SIG-M5 treated with dmso at 0.1 percent for 504 hours (cell line): ENCODE data around the gene ARHGEF7.

Experiments
- DNase-seq: peaks from one replicate; lab custom pipeline; 2025; ENCODE audit not compliant: unreplicated experiment; lab: John Stamatoyannopoulos, UW

ARHGEF7 gene

DNA sequence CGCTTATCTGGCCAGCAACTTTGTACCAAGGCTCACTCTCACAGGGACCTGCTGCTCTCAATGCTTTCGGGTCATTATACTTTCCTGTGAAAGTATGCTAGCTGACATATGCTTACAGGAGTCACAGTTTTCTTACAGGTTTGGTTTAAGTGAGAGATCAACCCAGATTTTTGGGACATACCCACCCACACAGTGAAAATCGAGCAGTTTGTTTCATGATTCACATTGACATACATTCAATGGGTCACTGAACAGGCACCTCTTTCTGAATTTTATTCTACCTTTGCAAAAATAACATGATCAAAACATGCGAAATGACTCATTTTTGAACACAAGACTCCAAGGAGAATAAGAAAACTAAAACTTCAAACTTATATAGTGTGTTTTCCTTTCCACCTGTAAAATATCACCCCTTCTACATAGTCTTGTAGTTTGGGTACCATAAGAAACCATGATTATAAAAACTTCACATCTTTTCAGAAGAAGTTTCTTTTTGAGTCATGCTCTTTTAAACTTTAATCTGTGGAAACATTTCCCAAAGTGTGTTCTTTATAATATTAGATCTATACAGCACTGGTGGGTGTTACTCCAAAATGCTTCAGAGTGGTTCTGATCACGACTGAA, 161.0 kb downstream of the ARHGEF7 start:
- DNase-seq: no peak

DNA sequence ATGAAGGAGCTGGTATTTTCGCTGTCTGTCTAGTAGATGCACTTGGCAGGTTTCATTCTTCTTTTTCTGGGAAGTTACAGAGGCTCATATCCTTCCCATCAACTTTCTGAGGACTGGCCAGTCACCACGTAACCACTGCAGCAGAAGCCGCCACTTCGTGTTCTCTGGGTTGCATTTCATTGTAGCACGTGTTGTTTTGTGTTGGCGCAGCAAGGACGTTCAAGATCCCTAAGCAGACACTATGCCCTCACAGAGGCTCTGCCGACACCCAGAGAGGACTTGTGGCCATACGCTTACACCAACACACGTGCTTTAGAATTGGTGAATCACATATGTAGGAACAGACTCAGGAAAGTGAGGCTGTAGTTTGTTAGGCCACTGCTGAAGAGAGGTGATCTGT, 163.1 kb downstream of the ARHGEF7 start:
- DNase-seq: no peak

DNA sequence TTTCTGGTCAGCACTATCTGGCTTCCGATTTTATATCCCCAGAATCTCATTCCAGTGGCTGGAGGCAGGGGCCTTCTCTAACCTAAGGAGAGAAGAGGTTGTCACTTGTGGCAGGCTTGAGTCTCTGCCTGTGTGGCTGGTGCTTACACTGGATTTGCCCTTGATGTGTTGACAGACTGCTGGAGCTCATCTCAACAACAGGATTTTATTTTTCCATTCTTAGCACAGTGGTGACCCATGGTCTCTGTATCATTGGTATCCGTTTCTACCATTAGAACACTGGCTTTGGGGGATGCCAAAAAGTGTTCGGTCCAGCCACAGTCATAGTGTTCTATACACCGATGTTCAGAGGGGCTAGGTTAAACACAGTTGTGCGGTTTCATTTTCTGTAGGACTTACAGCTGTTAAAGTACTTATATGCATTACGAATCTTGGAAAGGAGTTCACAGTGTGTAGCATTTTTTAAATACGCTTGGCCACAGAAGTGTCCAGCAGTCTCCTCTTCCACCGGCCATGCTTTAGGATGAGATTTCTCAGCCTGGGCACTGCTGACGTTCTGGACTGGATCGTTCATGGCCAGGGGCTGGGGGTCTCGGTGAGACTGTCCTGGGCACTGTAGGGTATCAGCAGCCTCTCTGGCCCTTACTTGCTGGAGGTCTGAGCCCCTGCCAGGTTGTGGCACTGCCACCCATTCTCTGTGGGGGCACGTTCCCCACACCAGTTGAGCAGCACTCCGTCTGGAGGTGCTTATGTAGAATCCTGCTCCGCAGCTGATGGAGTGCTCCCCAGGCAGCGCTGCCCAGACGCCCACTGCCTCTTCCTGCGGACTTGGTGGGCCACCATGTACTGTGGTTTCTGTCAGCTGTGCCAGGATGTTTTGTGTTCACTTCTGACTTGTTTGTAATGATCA, 163.9 kb downstream of the ARHGEF7 start:
- no peak for DNase-seq

DNA sequence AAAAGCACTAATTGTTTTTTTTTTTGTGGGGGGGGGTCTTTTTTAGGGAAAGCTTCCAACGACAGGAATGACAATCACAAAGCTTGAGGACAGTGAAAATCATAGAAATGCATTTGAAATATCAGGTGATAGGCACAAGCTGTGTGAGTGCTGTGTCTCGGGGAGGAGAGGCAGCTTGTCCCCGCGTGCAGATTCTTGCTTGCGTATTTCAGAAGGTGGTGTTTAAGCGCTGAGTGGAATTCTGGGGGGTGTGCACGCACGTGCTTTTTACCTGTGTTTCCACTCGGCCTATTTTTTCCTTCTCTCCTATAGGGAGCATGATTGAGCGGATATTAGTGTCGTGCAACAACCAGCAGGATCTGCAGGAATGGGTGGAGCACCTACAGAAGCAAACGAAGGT, 165.1 kb downstream of the ARHGEF7 start:
- DNase-seq: no peak

DNA sequence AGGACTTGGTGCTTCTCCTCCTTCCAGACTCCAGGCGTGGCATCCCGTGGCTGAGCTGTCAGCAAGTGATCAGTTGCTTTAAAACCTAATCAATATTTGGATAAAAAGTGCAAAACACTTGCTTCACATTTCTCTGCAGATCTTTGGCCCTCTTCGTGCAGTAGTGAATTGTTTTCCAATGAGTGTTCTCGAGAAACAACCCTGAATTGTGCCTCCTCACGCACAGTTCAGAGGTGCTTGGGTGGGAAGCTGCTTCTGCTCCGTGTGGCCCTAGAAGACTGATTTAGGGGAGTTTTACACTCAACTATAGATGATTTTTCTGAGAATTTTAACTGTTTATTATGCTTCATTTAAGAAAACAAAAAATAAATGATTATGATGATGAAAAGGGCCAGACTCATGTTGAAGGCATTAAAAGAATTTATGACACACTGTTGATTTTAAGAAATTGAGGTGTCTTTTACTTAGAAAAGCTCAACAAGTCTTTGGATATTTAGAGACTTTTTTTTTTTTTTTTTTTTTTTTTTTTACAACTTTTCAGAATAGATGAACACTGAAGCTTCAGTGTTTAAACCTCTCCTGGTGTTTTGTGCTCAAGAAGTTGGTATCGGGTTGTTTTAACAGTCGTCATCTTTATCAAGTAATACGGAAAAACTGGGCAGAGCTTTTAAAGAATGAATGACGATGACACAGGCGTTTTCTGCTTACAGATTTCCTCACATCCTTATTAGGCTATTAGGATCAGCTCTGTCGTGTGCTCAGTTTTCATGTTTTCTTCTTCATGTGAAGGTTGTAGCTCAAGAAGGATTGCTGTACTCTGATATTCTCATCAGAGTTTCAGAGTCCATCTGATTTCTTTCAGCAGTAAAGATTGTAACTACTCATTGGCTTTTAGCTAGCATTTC, 165.8 kb downstream of the ARHGEF7 start:
- no peak for DNase-seq

DNA sequence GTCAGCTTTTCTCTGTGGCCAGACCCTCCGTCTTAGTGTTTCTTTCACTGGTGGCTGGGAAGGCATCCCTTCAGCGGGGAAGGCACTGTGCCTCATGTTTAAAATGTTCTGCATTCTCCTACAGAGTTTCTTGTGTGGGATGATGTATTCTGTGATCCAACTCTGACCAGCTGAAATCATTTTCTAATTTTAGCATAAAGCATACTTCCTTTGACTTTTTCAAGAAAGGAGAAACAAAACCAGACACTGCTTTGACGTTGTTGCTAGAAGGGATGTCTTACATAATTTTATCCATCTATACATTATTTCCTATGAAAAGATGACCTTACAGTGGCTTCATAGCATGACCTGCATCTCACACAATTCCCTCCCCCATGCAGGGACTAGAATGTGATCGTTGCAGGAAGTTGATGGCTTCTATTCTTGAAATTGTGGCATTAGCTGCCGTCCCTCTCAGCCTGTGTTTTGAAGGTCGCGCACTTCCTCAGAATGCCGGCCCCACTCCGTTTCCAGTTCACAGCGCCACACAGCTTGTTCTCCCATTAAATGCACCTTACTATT, 166.7 kb downstream of the ARHGEF7 start:
- peak; percentile 64 for DNase-seq

DNA sequence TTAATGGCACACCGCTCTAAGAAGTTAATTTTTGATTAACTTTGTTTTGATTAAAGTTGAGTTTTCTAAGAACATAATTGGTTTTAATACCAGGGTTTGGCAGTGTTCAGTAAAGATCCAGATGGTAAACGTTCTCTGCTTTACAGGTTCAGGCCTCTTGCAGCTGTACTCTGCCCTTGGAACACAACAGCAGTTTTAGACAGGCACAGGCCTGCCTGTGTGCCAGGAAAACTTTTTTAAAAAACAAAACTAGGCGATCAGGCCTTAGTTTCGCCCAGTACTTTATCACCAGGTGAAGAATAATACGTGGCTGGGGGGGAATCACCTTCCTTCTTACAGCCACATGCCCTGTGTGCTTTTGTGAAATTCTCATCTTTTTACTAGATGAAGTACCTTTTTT, 167.3 kb downstream of the ARHGEF7 start:
- DNase-seq: no peak

DNA sequence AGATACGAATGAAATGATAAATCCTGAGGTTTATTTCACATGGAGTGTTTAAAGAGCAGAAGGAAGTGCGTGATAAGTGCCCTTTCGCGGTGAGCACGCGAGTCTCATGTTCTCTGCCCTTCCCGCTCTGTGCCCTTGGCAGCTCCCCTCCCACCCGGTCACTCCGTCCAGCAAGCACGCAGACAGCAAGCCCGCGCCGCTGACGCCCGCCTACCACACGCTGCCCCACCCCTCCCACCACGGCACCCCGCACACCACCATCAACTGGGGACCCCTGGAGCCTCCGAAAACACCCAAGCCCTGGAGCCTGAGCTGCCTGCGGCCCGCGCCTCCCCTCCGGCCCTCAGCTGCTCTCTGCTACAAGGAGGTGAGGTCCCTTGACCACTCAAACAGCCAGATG, 167.9 kb downstream of the ARHGEF7 start:
- no peak for DNase-seq

DNA sequence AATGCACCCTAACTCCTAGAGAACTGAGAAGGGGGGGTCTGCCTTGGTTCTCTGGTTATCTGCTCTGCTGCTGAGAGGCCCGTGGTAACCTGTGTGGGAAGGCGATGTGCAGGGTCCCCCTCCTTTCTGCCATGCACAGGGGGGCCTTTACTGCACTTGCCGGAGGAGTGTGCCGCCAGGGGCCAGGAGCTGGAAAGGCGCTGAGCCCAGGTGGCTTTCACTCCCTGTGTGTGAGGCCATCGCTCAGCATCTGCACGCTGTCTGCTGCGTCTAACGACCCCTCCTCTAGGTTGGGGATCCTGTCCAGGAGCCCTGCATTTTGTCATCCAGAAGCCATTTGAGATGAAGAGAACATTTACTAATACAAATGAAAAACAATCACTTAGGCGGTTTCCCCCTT, 168.3 kb downstream of the ARHGEF7 start:
- DNase-seq: no peak

DNA sequence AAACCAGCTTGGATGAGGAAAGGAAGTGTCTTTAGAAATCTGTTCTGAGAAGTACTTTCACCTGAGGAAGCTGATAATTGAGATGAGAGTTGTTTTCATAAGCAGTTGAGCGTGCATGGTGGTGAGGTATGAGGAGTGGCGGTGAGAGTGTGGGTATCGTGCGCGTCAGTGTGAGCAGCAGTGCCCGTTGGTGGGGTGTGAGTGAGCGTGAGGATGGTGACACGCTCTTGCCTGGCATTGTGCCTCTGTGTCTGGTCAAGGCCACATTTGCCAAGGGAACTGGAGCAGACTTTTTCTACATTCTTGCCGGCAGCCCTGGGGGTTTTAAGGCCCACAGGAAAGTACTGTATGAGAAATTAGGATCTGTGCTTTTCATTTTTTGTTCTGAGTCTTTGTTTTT, 168.9 kb downstream of the ARHGEF7 start:
- no peak for DNase-seq

DNA sequence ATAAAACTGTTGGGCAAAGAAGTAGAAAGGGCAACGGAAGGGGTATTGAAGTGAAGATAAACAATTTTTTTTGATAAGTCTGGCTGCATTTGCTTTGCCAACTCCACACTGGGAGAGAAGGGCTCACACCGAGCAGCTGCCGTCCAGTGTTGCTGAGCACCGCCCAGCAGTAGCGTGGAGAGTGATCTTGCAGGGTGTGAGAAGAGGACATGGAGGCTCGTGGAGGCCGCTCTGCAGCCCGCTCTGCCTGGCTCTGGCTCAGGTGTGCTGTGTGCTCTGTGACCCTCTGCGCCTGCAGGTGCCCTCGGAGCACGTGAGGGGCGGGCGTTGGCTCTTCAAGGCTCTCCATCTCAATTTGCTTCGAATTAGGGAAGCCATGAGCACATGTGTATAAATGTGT, 169.5 kb downstream of the ARHGEF7 start:
- DNase-seq: no peak

DNA sequence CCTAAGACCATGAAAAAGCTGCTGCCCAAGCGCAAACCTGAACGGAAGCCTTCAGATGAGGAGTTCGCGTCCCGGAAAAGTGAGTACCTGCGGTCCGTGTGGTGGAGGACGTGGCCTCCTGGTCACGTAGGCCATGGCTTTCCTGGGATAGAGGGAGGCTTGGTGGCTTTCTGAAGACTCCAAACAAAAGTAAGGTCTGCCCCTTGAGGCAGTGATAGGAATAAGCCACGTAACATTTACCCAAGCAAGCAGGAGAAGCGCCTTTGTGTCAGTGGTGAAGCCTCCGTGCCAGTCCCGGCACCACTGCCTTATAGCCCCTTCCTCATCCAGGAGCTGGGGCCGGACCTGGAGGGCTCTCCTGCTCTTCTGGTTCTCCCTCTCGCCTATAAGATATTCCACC, 171.1 kb downstream of the ARHGEF7 start:
- DNase-seq: no peak

DNA sequence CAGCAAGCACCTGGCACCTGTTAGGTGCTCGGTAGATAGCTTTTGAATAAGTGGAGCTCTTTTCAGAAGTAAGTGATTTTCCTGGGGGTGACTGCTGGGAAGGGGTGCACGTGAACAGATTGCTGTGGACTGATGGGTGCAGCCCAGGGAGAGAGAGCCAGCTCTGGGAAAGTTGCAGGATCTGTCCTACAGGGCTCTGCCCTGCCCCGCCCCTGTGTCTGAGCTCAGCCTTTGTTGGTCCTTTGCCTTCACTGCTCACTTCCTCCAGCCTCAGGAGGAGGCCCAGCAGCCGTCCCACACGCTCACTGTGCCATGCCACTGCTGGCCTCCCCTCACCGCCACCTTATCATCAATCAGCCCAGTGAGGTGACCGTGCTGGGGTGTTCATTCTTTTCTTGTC, 171.6 kb downstream of the ARHGEF7 start:
- DNase-seq: no peak

DNA sequence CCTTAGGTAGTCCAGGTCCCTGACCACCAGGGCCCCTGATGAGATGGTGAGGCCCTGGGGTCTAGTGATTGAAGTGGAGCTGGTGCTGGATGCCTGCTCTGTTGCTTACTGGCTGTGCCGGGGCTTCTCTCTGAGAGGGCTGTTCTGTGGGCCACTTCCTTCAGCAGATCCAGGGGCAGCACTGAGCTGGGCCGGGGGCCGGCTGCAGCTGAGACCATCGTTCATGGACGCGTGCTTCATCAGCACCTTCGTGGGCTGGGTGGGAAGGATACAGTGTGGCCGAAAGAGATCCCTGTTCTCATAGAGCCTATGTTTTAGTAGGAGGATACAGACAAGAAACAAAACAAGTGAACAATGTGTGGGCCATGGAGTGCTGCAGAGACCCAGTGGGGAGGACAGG, 172.1 kb downstream of the ARHGEF7 start:
- no peak for DNase-seq

DNA sequence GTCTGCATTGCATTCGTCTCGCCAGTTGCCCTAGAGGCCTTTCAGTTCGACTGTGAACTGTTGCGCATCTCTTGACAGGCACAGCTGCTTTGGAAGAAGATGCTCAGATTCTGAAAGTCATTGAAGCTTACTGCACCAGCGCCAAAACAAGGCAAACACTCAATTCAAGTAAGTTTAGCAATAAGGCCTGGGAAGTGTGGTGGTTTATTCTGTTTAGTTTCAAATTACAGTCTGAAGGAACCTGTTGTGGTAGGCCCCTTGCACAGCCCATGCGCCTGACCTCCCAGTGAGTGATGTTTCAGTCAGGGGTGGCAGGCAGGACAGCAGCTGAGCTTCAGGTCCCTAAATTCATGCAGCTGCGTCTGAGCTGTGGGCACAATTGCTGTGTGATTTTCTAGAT, 173.2 kb downstream of the ARHGEF7 start:
- DNase-seq: no peak

DNA sequence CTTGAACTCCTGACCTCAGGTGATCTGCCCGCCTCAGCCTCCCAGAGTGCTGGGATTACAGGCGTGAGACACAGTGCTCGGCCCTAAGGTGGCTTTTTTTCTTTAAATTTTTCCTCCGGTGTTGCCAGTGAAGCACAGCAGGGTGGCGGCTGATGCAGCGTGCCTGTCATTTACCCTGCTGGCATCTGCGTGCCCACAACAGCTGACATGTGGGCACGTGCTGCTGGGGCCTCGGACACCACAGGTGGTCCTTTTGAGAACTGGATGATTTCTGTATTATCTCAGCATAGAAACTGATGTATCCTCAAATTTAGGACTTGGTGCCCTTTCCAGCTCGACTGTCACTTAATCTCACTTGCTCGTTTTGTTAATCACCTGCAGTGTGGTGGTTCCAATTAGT, 174.1 kb downstream of the ARHGEF7 start:
- no peak for DNase-seq

DNA sequence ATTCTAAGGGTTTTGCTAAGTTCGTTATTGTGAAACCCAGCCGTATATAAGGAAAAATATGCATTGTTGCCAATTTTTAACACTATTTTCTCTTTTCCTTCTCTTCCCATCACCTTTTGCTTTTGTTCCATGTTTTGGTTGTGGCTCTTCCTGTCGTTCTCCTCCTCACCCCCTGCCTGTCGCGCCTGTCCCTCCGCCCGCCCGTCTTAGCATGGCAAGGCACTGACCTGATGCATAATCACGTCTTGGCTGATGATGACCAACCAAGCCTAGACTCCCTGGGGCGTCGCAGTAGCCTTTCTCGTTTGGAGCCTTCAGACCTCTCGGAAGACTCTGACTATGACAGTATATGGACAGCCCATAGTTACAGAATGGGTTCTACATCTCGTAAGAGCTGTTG, 176.8 kb downstream of the ARHGEF7 start:
- DNase-seq: no peak

DNA sequence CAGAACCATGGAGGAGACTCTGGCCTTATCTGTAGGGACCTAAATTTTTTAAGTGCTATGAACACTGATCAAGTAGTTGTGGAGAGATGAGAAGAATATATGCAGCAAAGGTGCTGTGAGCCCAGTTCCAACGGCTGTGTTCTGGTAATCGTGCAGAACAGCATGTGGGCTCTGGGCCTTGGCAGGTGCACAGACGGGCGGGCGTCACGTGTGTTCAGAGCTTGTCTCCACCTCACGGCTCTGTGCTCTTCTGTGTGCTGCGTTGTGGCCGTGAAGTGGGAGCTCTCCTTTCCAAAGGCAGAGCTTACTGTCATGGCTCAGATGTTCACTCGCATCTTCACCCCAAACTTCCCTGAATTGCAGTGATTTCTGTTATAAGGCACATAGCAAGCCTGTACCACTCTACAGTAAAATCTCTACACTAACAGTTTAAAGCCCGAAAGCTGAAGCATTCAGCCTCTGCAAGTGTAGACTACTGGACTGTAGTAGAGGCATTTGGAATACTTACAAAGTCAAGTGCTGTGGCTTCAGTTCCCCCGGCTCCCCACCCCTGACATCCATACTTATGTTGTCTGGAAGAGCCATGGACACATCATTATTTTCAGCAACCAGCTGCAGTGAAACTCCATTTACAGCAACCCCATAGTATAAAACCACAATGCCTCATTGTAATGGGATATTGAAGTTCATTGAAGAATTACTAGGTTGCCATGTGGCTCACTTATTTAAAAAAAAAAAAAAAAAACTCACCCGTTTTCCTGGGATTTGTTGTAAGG, 177.8 kb downstream of the ARHGEF7 start:
- DNase-seq: no peak

DNA sequence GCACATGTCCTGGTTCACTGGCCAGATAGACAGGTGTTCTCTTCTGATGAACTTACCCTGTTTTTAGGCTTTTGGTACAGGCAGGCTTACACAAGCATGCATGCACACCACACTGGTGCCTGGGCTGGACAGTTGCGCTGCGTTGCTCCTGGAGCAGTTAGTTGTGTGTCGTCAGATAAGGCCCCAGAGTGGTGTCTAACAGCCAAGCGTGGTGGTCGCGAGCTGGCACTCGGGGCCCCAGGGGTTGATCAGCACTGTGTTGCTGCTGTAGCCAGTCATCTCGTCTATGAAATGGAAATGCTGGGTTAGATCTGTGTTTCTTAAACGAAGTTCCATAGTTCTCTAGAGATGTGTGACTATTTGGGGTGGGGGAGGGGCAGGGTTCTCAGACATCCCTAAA, 180.8 kb downstream of the ARHGEF7 start:
- no peak for DNase-seq

DNA sequence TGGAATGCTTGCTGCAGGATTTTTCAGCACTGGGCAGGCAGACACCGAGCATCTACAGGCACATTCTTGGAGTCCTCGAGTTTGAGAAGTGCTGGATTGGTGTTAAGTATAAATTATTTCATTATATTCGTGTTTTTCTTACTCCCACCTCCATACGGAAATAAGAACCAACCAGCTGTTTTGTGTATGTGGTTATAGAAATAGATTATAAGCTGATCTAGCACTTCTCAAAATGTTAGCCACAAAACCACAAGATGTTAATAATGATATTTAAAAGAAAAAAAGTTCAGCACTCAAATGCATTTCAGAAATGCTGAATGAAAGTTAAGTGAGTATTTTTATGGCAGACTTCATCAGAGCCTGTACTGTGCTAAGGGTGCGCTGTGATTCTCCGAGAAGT, 181.3 kb downstream of the ARHGEF7 start:
- no peak for DNase-seq
